Measurements from ENCODE around the gene LAMB4.

Gene LAMB4

GRCh38 chr7:108102671-108103312, 27.4 kb downstream of the LAMB4 start:
- TF ChIP-seq, protein P1, sequence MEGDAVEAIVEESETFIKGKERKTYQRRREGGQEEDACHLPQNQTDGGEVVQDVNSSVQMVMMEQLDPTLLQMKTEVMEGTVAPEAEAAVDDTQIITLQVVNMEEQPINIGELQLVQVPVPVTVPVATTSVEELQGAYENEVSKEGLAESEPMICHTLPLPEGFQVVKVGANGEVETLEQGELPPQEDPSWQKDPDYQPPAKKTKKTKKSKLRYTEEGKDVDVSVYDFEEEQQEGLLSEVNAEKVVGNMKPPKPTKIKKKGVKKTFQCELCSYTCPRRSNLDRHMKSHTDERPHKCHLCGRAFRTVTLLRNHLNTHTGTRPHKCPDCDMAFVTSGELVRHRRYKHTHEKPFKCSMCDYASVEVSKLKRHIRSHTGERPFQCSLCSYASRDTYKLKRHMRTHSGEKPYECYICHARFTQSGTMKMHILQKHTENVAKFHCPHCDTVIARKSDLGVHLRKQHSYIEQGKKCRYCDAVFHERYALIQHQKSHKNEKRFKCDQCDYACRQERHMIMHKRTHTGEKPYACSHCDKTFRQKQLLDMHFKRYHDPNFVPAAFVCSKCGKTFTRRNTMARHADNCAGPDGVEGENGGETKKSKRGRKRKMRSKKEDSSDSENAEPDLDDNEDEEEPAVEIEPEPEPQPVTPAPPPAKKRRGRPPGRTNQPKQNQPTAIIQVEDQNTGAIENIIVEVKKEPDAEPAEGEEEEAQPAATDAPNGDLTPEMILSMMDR (IDR thresholded peaks at IDR 0.05; ENCODE audit: control insufficient read depth, insufficient read depth, low read depth, low read length, missing control alignments): no peak
- DNase-seq (ENCODE audit: low read depth): no peak

GRCh38 chr7:108101759-108102158, 28.4 kb downstream of the LAMB4 start:
- no peak overlapping the region for H3K4me3 ChIP-seq (ENCODE audit: control insufficient read depth, low read depth, low read length)
- no peak for DNase-seq (ENCODE audit: low read depth)
- TF ChIP-seq, protein P1 (IDR thresholded peaks at IDR 0.05; ENCODE audit: control insufficient read depth, insufficient read depth, low read depth, low read length, missing control alignments): no peak

More at GRCh38 chr7:108102671-108103312, 27.4 kb downstream of the LAMB4 start:
- H3K4me3 ChIP-seq (ENCODE audit: control insufficient read depth, low read depth, low read length): no peak overlapping the region

DNA sequence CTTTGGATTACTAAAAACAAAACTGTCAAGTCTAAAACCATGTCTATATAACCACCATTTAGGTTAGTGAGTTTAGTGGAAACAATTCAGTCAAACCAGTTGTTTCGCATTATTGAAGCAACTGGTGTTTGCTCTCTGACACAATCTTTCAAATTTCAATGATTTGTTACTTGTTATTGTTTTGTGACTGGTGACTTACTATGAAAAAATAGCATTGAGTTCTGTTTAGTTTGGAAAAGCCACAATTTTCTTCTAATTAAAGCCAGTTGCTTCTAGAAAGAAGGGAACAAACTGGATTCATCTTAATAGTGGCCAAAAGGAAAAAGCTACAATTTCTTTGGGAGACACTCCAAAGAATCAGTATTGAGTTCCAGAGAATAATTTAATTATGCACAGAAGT, 30.4 kb downstream of the LAMB4 start:
- H3K4me3 ChIP-seq (ENCODE audit: control insufficient read depth, low read depth, low read length): no peak overlapping the region
- no peak for DNase-seq (ENCODE audit: low read depth)
- TF ChIP-seq, protein P1 (IDR thresholded peaks at IDR 0.05; ENCODE audit: control insufficient read depth, insufficient read depth, low read depth, low read length, missing control alignments): no peak

GRCh38 chr7:108097703-108098102, 32.5 kb downstream of the LAMB4 start:
- no peak for DNase-seq (ENCODE audit: low read depth)
- TF ChIP-seq, protein P1 (IDR thresholded peaks at IDR 0.05; ENCODE audit: control insufficient read depth, insufficient read depth, low read depth, low read length, missing control alignments): peak; percentile 28
- no peak overlapping the region for H3K4me3 ChIP-seq (ENCODE audit: control insufficient read depth, low read depth, low read length)

DNA sequence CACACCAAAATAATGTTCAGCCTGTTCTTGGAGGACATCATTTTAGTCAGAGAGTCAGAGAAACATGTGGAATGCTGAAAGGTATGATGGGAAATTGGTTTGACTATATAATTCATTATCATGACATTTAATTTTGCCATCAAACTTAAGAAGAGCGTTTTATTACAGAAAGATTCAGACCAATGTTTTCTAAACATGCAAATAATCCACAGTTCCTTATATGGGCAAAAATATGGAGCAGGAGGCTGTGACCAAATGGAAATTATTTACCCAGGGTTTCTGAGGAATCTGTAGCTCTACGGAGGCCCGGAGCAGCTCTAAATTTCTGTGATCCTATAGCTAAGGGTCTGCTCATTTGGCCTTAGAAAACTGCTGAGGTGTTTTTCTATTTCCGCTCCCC, 33.2 kb downstream of the LAMB4 start:
- H3K4me3 ChIP-seq (ENCODE audit: control insufficient read depth, low read depth, low read length): no peak overlapping the region
- DNase-seq (ENCODE audit: low read depth): no peak
- TF ChIP-seq, protein P1 (IDR thresholded peaks at IDR 0.05; ENCODE audit: control insufficient read depth, insufficient read depth, low read depth, low read length, missing control alignments): no peak

GRCh38 chr7:108094933-108095710, 35.0 kb downstream of the LAMB4 start:
- TF ChIP-seq, protein P1 (IDR thresholded peaks at IDR 0.05; ENCODE audit: control insufficient read depth, insufficient read depth, low read depth, low read length, missing control alignments): no peak
- peak; percentile 66 for DNase-seq (ENCODE audit: low read depth)
- H3K4me3 ChIP-seq (ENCODE audit: control insufficient read depth, low read depth, low read length): no peak overlapping the region

Data from AG09309 (cell line).